Suprapubic skin (tissue), 4 donors: ENCODE measurements around the gene AMBRA1.

Source experiments
- CTCF ChIP-seq, 2 donors: fragments of 200-600 bp in 1 of 2; fragments of 450-650 bp in 1 of 2; sonication (generic) in 1 of 2; IDR thresholded peaks; one replicate each; pipeline ENCODE4 v1.5.1; 2016 to 2019; ENCODE audit warnings: antibody characterized with exemption in 2 of 2, mild to moderate bottlenecking in 1 of 2, moderate library complexity in 1 of 2
- POLR2A ChIP-seq, 2 donors: fragments of 450-650 bp; IDR thresholded peaks; one replicate each; pipeline ENCODE4 v1.6.1; 2017; ENCODE audit warnings: antibody characterized with exemption in 2 of 2, mild to moderate bottlenecking in 2 of 2, moderate library complexity in 2 of 2
- POLR2AphosphoS5 ChIP-seq, 3 donors: sonication (generic); formaldehyde crosslinking; IDR thresholded peaks; one replicate each; pipeline ENCODE4 v1.6.1; 2017; ENCODE audit warnings: antibody characterized with exemption in 3 of 3

- TF ChIP-seq CTCF (IDR thresholded peaks at IDR 0.05) (no peak), POLR2A (IDR thresholded peaks at IDR 0.05) (no peak), POLR2AphosphoS5 (IDR thresholded peaks at IDR 0.05) (no peak)
Observed at GRCh38 chr11:46519351-46519750, 74.5 kb downstream of the AMBRA1 start.
